ENCODE measurements around the gene POMGNT1. TPM values are rescaled to one million over a fixed set of nuclear protein-coding genes. Genes with fewer than 3 reads are reported as not detected.

The POMGNT1 gene
- total RNA-seq = 86.4 and 99.5 TPM in 2 replicates

DNA sequence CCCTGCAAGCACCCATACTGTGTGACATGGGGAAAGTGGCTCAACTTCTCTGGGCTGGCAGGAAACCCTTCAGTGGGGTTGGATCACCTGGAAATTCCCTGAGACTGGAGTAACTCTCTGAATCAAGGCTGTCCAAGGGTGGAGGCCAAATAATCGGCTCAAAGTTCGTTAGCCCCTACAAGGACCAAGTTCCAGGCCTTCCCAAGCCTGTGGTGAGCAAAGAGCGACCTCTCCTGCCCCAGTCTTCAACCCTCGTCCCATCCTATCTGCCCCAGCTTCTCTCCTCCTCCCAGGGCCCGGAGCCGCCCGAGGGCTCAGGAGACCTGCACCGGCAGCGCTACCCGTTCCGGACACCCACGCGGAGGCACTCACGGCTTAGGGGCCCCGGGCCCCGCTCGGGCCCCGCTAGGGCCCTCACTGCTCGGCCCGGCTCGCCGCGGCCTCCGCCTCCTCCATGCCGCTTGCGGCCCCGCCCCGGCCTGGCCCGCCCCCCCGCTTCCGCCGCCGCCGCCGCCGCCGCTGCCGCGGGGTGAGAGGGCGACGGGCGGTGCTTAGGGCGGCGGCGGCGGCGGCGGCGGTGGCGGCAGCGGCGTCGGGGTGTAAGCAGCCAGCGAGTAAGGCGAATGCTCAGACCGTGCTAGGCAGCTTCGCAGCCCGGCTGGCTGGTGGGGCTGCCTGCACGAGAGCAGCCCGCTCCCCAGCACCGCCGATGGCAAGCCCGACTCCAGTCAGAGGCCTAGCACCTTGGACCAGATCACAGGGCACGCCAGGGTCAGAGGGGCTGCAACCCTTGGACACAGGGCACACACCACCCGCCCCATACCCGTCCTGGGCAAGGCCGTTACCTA is at the start of gene POMGNT1:
POMGNT1 (minus strand) TSS at position 471 of the 848 bp plus-strand sequence. CDS start 613 bp downstream, outside the sequence.

DNA sequence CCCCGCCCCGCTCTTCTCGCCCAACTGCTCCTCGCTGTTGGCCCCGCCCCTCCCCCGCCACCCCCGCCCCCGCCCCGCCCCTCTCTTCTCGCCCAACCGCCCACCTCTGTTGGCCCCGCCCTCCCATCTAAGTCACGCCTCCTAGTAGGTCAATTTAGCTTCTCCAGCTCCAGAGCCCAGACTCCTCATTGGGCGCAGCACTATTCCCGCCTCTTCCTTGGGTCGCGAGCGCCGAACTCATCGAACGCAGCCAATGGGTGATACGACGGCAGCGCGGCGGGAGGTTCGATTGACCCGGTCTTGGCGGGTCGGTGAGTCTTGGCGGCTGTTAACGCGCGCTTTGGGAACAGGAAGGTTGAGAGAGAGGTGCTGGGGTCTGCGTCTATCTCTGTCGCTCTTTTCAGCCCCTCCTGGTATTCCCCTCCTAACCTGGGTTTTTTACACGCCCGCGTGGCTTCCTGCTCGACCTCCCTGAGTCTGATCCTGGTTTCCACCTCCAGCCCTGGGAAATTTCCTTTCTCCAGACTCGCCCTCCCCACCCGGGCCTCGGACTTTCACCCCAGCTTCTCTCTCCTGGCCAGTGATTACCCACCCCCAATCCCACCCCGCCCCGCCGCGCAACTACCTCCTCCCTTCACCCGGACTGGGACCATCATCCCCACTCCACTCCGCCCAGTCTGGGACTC is 49.3 kb upstream of the POMGNT1 start, which contains the start of gene RAD54L:
RAD54L (plus strand) TSS at position 328 of the 686 bp plus-strand sequence. CDS start 643 bp downstream, outside the sequence.

DNA sequence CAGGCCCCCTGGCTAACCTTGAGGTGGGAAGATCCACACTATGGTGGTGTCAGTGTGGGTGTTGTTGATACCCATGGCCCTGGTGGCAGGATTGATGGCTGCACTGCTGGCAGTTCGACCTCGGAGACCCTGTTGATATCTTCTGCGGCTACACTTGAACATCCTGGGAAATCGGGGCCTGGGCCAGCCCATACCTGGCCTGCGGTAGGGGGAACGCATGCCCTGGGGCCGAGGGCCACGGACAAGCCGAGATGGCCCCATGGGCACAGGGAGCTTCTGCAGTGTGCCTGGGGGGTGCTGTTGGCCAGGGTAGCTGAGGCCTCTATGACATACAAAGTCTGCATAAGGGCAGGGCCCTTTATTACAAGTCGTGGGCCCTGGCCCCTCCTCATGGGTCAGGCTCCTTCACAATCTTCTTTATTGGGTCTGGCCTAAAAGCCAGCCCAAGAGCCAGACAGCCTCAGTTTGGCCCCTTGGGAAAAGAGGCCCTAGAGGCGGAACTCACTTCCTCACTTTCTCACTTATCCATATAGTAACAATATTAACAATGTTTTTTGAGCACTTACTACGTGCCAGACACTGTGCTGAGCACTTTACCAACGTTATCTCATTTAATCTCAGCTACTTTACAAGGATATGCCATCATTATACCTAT is 21.9 kb downstream of the POMGNT1 start, which contains the start of gene P3R3URF:
P3R3URF (minus strand) TSS at position 278 of the 655 bp plus-strand sequence; CDS start at position 261, 17 bp downstream.

DNA sequence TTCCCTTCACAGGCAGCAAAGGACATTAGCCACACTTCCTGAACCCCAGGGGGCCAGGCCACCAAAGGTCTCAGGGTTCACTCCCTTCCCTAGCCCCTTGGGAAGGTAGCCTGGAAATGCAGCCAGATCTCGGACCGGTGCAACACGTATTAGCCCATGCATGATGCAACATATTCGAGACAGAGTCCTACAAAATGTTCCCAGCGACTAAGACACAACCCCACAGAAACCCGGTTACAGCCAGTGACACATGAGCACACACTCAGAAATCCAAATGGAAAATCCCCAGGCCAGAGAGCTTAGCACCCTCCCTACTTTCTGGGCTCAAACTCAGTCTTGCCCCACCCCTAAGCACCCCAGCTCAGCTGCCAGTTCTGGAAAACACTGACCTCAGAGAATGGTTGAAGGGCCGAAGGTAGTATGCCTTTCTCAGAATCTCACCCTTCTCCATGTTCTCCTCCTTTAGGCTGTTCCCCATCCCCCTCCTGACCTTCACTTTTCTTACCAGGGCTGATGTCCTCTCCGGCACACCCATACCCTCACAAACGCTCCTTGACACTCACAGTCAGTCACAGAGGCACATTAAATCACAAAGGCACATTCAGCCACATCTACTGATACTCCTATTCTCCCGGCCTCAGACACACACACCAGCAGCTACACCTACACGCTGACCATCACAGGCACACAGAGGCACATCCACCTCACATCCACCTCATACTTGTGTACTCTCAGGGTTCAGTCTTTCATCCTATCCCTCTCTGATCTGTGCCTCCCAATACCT is 23.6 kb downstream of the POMGNT1 start, which contains the start of gene TSPAN1:
TSPAN1 (plus strand) TSS at position 640 of the 784 bp plus-strand sequence. CDS start 6,021 bp downstream, outside the sequence.

Other genes with a start within 250 kb of the POMGNT1 start
- gene PIK3R3, start 65.8 kb downstream of the POMGNT1 start, total RNA-seq = 7.1 and 7.4 TPM in 2 replicates
- 0.30 TPM in 1 of 2 replicates, not detected in the other for gene TSPAN1, start 23.3 kb downstream of the POMGNT1 start, total RNA-seq
- not detected in 2 replicates for gene P3R3URF, start 21.9 kb downstream of the POMGNT1 start, total RNA-seq
- 1.5 and 3.7 TPM in 2 replicates for gene LURAP1, start 4.9 kb upstream of the POMGNT1 start, total RNA-seq
- gene RAD54L, start 49.3 kb upstream of the POMGNT1 start, total RNA-seq = 0.89 and 3.6 TPM in 2 replicates
- 91.5 and 116 TPM in 2 replicates for gene LRRC41, start 105.2 kb upstream of the POMGNT1 start, total RNA-seq
- gene UQCRH, start 105.3 kb upstream of the POMGNT1 start, total RNA-seq = 226 and 710 TPM in 2 replicates
- 10.7 and 13.5 TPM in 2 replicates for gene NSUN4, start 142.4 kb upstream of the POMGNT1 start, total RNA-seq
- 0.30 and 1.6 TPM in 2 replicates for gene FAAH, start 195.9 kb upstream of the POMGNT1 start, total RNA-seq